Stimulated activated CD4-positive, alpha-beta T cell treated with anti-CD3 and anti-CD28 coated beads, Interleukin-15, amount 100 ng/mL, for 1 hour (primary cell): ENCODE results near the gene UBAP2.
"Not testable (repeated sequence)": the region's sequence is repeated elsewhere in the genome, so short reads cannot be mapped to it uniquely, and the experiment has no call there.

Experiments used
- DNase-seq, 2 donors: peaks; one replicate each; pipeline ENCODE4 v3.0.0-alpha.2; 2020; ENCODE audit warnings: low read depth in 1 of 2, low spot score in 1 of 2

Gene UBAP2

GRCh38 chr9:33988219-33988890 is 60.3 kb downstream of the UBAP2 start:
- no peak for DNase-seq

GRCh38 chr9:33976414-33976813 is 72.3 kb downstream of the UBAP2 start:
- DNase-seq = no peak

GRCh38 chr9:33972698-33973097 is 76.0 kb downstream of the UBAP2 start:
- no peak for DNase-seq

- no peak for DNase-seq
These were observed 84.5 kb downstream of the UBAP2 start for GRCh38 chr9:33964086-33964768.

- not testable (repeated sequence) for DNase-seq
These were observed 86.2 kb downstream of the UBAP2 start for GRCh38 chr9:33962468-33962867.

- DNase-seq = no peak
These were observed 89.0 kb downstream of the UBAP2 start for GRCh38 chr9:33959725-33960124.

GRCh38 chr9:33956544-33956943 is 92.1 kb downstream of the UBAP2 start:
- DNase-seq = no peak

GRCh38 chr9:33952066-33952465 is 96.6 kb downstream of the UBAP2 start:
- no peak for DNase-seq

GRCh38 chr9:33950371-33950770 is 98.3 kb downstream of the UBAP2 start:
- DNase-seq = no peak

GRCh38 chr9:33946779-33947535 is 101.7 kb downstream of the UBAP2 start:
- DNase-seq = no peak

GRCh38 chr9:33943389-33943788 is 105.3 kb downstream of the UBAP2 start:
- DNase-seq = no peak

- DNase-seq = no peak
These were observed 106.1 kb downstream of the UBAP2 start for GRCh38 chr9:33942471-33943083.

GRCh38 chr9:33939924-33940874 is 108.5 kb downstream of the UBAP2 start:
- DNase-seq = no peak

GRCh38 chr9:33934188-33934878 is 114.4 kb downstream of the UBAP2 start:
- DNase-seq = no peak

- no peak for DNase-seq
These were observed 116.4 kb downstream of the UBAP2 start for GRCh38 chr9:33932078-33932807.

- no peak for DNase-seq
These were observed 117.4 kb downstream of the UBAP2 start for GRCh38 chr9:33931326-33931725.

- DNase-seq = no peak
These were observed 121.0 kb downstream of the UBAP2 start for GRCh38 chr9:33927694-33928093.

GRCh38 chr9:33926746-33927485 is 121.8 kb downstream of the UBAP2 start:
- DNase-seq = no peak
